Measurements from ENCODE around the gene S100A11.

DNA sequence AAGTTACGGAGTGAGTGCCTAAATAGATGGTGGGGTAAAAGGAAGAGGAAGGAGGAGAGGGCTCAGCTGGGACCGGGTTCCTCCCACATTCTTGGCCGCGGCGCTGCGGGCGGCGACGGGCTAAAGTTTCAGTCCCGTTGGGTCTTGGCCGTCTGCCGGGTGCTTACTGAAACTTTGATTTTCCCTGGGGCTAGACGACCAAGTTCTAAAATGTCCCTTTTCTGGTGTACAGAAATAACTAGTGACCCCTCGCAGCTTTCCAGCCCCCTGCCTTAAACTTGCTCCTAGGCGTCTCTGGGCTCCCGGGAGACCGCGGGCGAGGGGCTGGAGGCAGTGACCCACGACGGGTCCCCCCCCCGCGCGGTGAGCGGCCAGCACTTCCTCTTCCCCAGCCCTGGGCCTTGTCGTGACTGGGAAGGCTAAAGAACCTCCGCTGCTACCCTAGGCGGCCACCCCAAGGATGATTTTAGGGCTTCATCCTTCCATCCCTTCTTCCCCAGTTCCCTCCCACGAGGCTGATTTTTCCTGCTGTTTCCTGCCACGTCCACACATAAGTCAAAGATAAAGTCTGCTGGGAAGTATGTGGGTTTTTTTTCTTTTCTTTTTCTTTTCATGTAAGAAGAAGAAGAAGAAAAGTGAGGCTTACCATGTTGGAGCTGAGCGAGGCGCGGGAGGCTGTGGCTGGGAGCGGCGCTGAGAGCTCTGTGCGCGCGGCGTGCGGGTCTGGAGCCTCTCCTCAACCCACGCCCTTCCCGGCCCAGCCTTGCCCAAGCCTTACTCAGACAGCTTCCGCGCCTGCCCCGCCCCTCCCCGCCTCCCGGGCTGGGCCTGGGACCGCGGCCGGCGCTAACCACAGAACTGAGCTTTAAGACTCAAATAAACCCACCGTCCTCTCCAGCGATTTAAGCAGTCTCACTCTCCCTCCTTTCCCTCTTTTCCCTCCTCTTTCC is at the start of gene S100A11:
- TF ChIP-seq, protein P1, sequence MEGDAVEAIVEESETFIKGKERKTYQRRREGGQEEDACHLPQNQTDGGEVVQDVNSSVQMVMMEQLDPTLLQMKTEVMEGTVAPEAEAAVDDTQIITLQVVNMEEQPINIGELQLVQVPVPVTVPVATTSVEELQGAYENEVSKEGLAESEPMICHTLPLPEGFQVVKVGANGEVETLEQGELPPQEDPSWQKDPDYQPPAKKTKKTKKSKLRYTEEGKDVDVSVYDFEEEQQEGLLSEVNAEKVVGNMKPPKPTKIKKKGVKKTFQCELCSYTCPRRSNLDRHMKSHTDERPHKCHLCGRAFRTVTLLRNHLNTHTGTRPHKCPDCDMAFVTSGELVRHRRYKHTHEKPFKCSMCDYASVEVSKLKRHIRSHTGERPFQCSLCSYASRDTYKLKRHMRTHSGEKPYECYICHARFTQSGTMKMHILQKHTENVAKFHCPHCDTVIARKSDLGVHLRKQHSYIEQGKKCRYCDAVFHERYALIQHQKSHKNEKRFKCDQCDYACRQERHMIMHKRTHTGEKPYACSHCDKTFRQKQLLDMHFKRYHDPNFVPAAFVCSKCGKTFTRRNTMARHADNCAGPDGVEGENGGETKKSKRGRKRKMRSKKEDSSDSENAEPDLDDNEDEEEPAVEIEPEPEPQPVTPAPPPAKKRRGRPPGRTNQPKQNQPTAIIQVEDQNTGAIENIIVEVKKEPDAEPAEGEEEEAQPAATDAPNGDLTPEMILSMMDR (conservative IDR thresholded peaks at IDR 0.05): no peak
- peak; percentile 44; the same call in 1 of the 2 replicates for TF ChIP-seq ZFX (IDR thresholded peaks at IDR 0.05)

Measured in C4-2B (cell line).